GM12865 (cell line): ENCODE results near the gene LGR5.

ENCODE experiments used
- DNase-seq: peaks from one replicate; pipeline ENCODE4 v3.0.0; 2010; ENCODE audit warnings: low read depth
- H3K4me3 ChIP-seq: 2 replicates; pipeline ENCODE4 v1.5.1; 2011; ENCODE audit warnings: mild to moderate bottlenecking, low read depth, low read length, control low read depth
- TF ChIP-seq, protein P1 (sequence below): IDR thresholded peaks from 2 replicates; pipeline ENCODE4 v1.5.1; 2011; ENCODE audit warnings: low read length, control low read depth, low read depth, inconsistent platforms; ENCODE audit not compliant: insufficient read depth; ENCODE audit errors: missing control alignments

LGR5 gene

DNA sequence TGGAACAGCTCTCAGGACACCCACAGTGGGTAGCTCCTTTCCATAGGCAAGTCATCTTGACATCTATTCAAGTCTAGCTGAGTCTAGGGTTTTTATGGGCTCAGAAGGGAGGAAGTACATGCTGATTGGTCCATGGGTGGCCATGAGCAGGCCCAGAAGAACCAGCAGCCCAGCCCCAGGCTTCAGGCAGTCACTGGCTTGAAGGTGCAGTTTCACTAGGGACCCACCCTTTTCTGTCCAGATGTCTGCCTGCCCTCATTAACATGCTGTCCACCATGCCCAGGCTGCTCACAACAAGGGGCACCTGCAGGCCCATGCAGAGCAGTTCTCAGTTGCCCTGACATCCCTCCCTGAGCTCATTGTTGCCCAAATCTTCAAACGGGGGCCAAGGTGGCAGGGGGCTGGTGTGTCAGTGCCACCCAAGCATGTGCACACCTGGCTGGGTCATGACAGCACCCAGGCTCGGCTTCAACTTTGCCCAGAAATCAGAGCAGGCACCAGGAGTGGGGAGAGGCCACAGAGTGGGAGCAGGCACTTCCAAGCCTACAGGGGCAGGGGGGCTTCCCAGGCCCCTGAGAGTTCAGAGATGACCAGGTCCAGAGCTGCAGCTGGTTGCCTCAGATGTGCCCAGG is 18.7 kb upstream of the LGR5 start:
- H3K4me3 ChIP-seq = no peak overlapping the region
- TF ChIP-seq, protein P1, sequence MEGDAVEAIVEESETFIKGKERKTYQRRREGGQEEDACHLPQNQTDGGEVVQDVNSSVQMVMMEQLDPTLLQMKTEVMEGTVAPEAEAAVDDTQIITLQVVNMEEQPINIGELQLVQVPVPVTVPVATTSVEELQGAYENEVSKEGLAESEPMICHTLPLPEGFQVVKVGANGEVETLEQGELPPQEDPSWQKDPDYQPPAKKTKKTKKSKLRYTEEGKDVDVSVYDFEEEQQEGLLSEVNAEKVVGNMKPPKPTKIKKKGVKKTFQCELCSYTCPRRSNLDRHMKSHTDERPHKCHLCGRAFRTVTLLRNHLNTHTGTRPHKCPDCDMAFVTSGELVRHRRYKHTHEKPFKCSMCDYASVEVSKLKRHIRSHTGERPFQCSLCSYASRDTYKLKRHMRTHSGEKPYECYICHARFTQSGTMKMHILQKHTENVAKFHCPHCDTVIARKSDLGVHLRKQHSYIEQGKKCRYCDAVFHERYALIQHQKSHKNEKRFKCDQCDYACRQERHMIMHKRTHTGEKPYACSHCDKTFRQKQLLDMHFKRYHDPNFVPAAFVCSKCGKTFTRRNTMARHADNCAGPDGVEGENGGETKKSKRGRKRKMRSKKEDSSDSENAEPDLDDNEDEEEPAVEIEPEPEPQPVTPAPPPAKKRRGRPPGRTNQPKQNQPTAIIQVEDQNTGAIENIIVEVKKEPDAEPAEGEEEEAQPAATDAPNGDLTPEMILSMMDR = no peak
- DNase-seq = no peak

DNA sequence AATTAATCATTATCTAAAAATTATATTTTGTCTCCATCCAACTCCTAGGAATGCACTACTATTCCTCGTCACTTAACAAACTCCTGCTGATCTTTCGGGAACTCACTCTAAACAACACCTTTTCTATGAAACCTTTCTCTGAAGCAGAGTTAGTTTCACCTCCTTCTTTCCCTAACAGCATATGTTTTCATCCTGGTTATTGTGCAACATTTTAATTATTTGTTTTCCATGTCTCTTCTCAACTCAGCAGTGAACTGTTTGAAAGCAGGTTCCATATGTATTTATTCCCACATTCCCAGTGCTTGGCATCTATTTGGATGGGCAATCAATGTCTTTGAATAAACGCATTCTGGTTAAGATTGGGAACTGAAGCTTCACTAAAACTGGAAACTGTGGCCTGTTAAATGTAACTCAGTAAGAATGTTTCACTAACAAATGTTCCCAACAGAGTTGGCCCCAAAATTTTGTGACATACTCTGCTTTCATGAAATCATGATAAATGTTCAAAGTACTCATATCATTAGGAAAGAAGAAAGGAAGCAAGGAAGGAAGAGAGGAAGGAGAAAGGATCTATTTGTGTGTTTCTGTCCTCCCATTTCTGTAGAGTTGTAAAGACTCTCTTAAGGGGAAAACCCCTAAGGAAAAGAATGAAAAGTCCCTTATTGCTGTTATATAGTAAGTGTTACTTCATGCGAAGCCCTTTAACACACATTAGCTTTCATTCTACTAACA is 13.9 kb upstream of the LGR5 start:
- DNase-seq = no peak
- TF ChIP-seq, protein P1 = no peak
- H3K4me3 ChIP-seq = no peak overlapping the region

DNA sequence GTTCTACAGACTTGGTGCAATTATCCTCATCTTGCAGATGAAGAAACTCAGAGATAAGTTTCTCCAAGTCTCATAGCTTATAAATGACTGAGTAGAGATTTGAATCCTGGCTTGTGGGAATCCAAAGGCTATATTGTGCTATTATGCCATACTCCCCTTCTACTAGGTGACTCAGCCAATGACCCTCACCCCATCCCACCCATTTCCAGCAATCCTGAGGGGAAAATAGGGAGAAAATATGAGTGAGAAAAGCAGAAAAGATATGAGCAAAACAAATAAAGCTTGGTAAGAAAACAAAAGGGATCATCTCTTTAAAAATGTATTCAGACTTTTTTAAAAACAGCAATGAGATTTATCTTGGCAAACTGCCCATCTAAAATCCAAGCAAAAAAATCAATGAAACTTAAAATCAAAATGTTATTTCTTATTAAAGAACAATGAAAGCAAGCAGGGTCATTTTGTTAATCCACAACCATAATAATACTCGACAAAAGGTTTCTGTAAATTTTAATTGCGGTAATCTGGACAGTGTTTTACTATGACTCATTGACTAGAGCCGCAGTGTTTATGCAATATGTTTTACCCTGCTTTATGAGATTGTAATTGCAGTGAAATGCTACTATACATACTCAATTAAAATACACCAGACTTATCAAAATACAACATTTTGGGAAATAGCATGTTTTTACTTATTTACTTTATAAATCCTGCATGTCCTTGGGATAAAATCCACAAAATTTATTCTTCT is 13.1 kb upstream of the LGR5 start:
- no peak for DNase-seq
- no peak overlapping the region for H3K4me3 ChIP-seq
- TF ChIP-seq, protein P1 = no peak

DNA sequence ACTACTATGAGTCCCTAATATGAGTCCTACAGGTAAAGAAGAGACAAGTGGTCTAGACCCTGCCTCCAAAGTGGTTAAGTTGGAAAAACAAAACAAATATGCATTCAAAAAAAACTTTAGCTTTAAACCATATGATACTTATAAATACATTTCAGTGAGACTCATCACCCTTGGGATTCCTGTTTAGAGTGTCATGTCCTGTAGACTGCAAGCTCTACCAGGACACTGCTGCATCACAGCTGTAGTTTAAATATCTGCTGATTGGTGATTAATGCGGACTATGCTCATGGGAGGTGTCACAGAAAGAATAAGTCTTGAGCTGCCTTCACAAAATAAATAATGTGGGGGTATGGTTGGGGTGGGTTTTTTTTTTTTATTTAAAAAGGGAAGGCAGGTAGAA is 8.8 kb upstream of the LGR5 start:
- no peak for DNase-seq
- TF ChIP-seq, protein P1 = no peak
- H3K4me3 ChIP-seq = no peak overlapping the region

DNA sequence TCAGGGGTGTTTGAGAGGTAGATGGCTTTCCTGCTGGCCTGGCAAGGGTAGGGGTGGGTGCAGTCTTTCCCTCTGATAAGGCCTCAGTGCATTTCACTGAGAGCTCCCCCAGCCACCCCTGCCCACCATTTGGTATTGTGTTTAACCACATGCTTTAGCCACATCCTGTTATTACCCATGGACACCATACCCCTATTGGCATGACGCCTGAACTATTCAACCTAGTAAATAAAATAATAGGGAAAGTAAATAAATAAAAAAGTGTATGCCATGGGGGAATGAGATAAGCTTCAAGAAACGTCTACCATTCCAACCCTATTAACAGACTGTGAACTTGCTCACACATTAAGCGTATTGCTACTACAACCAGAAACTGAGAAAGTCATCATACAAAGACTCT is 7.6 kb upstream of the LGR5 start:
- TF ChIP-seq, protein P1 = no peak
- no peak overlapping the region for H3K4me3 ChIP-seq
- DNase-seq = peak; percentile 14

DNA sequence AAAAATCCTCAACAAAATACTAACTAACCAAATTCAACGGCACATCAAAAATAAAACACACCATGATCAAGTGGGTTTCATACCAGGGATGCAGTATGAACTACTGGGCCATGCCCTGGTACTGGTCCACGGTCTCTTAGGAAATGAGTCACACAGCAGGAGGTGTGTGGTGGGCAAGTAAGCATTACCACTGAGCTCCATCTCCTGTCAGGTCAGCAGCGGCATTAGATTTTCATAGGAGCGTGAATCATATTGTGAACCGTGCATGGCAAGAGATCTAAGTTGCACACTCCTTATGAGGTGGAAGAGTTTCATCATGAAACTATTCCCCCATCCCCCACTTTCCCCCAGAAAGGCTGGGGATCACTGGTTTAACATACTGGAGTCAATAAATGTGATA is 6.7 kb upstream of the LGR5 start:
- no peak for DNase-seq
- TF ChIP-seq, protein P1 = no peak
- H3K4me3 ChIP-seq = no peak overlapping the region
